ENCODE results near the gene DDAH2.

DDAH2 gene

DNA sequence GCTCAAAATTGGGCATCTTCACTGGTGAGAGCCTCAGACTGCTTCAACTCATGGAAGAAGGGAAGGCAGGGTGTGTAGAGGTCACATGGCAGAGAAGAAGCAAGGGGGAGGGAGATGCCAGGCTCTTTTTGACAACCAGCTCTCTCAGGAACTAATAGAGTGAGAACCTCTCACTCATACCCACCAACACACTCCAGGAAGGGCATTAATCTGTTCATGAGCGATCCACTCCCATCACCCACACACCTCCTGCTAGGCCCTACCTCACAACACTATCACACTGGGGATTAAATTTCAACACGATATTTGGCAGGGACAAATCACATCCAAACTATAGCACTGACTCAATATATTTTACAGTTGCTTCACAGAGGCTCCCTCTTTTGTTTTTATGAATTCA lies 12.7 kb upstream of the DDAH2 start:
- no peak overlapping the region for H3K27ac Mint-ChIP-seq
- peaks cover 40% of the 10 kb centered on the region for H3K4me1 Mint-ChIP-seq
- H3K9me3 Mint-ChIP-seq: no peaks in the 10 kb centered on the region
- H3K27me3 Mint-ChIP-seq: no peaks in the 10 kb centered on the region
- ATAC-seq (ENCODE audit: low read depth) (no peak), DNase-seq (ENCODE audit: low spot score in 2 of 2) (no peak)
- H3K4me3 Mint-ChIP-seq: peak overlapping the region; percentile 6
- H3K36me3 Mint-ChIP-seq: peaks cover 2% of the 10 kb centered on the region

DNA sequence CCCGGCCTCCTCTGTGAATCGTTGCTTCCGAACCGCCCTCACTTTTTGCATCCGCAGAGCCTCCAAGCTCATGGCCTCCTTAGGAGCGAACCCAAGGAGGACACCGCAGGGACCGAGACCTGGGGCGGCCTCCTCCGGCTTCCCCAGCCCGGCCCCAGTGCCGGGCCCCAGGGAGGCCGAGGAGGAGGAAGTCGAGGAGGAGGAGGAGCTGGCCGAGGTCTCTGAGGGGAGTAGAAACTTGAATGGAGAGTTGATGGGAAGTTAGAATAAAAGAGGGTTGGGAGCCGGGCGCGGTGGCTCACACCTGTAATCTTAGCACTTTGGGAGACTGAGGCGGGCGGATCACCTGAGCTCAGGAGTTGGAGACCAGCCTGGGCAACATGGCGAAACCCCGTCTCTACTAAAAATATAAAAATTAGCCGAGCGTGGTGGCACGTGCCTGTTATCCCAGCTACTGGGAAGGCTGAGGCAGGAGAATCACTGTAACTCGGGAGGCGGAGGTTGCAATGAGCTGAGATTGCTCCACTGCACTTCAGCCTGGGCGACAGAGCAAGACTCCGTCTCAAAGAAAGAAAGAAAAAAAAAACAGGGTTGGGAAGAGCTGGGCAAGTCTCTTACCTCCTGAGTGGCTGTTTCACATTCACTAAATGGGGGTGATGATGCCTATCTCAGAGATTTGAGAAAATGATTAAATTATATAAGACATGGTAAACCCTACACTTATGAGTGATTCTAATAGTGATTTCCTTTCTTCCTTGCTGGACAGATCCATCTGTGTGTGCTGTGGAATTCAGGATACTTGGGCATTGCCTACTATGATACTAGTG lies 11.5 kb upstream of the DDAH2 start:
- no peaks in the 10 kb centered on the region for H3K9me3 Mint-ChIP-seq
- no peak for DNase-seq (ENCODE audit: low spot score in 2 of 2)
- peak overlapping the region; percentile 95 for H3K4me3 Mint-ChIP-seq
- peaks cover 4% of the 10 kb centered on the region for H3K36me3 Mint-ChIP-seq
- H3K27me3 Mint-ChIP-seq: no peaks in the 10 kb centered on the region
- peak; percentile 1 for ATAC-seq (ENCODE audit: low read depth)
- H3K4me1 Mint-ChIP-seq: peaks cover 44% of the 10 kb centered on the region
- peak overlapping the region; percentile 97 for H3K27ac Mint-ChIP-seq

DNA sequence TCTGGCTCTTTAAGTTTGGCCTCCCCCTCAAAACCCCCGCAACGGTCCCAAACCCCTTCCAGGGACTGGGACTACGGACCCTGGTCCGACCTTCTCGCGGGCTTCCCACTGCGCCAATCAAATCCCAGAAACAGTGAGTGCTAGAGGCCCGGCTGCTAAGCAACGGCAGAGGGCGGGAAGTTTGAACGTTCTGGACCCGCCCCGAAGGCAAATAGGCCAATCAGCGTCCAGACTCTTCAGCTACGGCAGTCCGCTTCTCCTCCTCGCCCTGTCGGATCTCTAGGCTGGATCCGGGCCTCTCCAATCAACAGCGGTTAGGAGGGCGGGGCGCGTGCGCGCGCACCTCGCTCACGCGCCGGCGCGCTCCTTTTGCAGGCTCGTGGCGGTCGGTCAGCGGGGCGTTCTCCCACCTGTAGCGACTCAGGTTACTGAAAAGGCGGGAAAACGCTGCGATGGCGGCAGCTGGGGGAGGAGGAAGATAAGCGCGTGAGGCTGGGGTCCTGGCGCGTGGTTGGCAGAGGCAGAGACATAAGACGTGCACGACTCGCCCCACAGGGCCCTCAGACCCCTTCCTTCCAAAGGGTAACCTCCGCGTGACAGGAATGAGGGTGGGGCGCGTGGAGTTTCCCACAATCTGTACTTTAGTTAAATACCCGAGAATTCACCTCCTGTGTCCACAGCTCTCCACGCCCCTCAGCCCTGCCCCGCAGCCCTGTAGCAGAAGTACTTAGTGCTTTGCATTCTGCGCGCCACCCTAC lies 10.7 kb upstream of the DDAH2 start, which contains the start of gene MSH5:
Gene MSH5 (plus strand): TSS at position 367 of the 758 bp plus-strand sequence. CDS start 462 bp downstream, outside the sequence.
- Mint-ChIP-seq H3K4me3 (peak within 1 kb of the TSS; percentile 100), H3K27me3 (no peaks in the 10 kb centered on the region), H3K27ac (peak within 1 kb of the TSS; percentile 97), H3K4me1 (peaks cover 45% of the 10 kb centered on the region), H3K36me3 (peaks cover 7% of the 10 kb centered on the region), H3K9me3 (no peaks in the 10 kb centered on the region)
- ATAC-seq (ENCODE audit: low read depth) (peak; percentile 84), DNase-seq (ENCODE audit: low spot score in 2 of 2) (peak; percentile 89 to 93)

DNA sequence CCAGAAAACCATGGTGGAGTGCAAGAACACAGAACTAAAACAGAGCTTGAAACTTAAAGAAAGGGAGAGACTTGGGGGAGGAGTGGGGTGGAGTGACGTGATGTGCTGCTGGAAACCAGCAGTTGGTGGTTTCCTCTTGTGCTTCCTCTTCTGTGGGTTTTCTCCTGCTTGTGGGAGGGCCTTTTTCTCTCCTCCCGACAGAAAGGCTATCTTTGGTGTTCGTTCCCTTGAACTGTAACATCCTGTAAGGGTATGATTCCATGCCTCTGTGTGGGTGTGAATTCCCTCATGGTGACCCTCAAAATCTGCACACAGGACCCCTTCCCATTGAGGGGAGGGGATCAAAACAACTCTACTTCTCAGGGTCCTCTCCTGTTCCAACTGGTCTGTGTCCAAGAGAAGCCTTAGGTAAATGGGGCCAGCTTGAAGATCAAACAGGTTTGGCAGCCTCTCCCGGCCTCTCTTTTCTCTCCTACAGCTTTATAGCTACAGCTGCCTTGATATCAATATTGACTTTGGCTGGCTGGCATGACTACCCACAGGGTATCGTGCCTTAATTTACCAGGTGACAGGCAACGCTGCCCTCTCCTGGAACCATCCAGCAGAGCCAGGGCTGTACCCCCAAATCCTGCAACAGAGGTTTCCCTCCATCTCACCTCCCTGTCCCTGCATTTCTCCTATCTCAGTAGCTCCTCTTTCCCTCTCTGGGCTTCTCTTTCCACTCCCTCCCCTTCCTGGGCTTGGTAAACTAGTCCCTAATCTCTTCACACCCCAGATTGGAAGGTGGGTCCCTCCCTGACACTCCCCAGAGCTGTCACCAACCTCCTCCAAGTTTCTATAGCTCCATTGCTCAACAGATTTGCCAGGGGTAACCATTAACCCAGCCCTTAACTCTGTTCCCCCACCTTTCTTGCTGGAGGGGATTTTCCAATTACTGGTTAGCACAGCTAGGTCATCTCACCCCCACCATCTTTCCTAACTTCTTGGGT lies 9.2 kb upstream of the DDAH2 start:
- H3K4me3 Mint-ChIP-seq: peak overlapping the region; percentile 100
- peak overlapping the region; percentile 97 for H3K27ac Mint-ChIP-seq
- H3K27me3 Mint-ChIP-seq: no peaks in the 10 kb centered on the region
- peaks cover 12% of the 10 kb centered on the region for H3K36me3 Mint-ChIP-seq
- DNase-seq (ENCODE audit: low spot score in 2 of 2) (peak in 1 of 2 donors; percentile 65), ATAC-seq (ENCODE audit: low read depth) (peak; percentile 54)
- peaks cover 54% of the 10 kb centered on the region for H3K4me1 Mint-ChIP-seq
- no peaks in the 10 kb centered on the region for H3K9me3 Mint-ChIP-seq

DNA sequence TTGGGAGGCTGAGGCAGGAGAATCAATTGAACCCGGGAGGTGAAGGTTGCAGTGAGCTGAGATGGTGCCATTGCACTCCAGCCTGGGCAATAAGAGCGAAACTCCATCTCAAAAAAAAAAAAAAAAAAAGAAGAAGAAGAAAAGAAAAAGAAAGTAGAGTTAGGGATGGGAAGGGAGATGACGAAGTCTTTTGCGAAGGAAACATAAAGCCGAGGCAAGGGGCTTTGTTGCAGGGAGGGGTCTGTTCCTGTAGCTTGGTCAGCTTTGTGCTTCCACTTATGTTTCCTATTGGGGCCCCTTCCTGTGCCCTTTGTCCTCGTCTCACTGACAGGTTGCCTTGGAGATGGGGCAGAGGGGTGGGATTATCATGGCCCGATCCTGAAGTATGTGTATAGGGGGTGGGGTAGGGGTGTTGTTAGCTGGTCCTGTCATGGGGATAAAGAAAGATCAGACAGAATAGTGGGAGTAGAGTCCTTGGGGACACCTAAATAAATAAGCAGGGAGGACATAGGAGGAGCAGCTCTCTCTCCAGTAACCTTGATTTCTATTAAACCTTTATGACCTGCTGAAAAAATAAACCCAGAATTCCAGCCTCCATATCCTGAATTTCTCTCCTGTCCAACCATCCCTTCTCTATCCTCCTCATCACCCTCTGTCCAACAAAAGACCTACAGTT lies 8.4 kb upstream of the DDAH2 start:
- Mint-ChIP-seq H3K4me3 (peak overlapping the region; percentile 100), H3K27me3 (no peaks in the 10 kb centered on the region), H3K27ac (peak overlapping the region; percentile 97), H3K4me1 (peaks cover 57% of the 10 kb centered on the region), H3K9me3 (no peaks in the 10 kb centered on the region), H3K36me3 (peaks cover 14% of the 10 kb centered on the region)
- DNase-seq (ENCODE audit: low spot score in 2 of 2): no peak
- no peak for ATAC-seq (ENCODE audit: low read depth)

DNA sequence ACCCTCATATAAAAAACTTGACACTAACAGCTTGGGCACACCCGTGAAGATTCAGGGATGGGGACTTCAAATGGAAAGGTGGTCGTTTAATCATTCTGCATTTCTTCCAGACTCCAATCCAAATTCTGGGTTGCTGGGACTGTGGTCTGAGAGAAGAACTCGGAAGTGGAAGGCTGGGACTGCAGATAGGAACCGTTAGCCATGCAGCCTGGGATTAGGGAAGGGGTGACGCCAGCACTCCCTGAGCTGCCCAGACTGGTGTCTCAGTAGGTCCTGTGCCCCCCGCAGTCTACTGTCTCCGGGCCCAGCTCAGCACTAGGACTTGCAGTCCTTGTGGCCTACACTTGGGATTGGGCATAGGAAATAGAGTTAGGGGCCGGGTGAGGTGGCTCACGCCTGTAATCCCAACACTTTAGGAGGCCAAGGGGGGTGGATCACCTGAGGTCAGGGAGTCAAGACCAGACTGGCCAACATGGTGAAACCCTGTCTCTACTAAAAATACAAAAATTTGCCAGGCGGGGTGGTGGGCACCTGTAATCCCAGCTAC lies 7.7 kb upstream of the DDAH2 start:
- ATAC-seq (ENCODE audit: low read depth) (no peak), DNase-seq (ENCODE audit: low spot score in 2 of 2) (no peak)
- Mint-ChIP-seq H3K36me3 (peaks cover 14% of the 10 kb centered on the region), H3K4me3 (peak overlapping the region; percentile 100), H3K9me3 (no peaks in the 10 kb centered on the region), H3K4me1 (peaks cover 57% of the 10 kb centered on the region), H3K27me3 (no peaks in the 10 kb centered on the region), H3K27ac (peak overlapping the region; percentile 97)

DNA sequence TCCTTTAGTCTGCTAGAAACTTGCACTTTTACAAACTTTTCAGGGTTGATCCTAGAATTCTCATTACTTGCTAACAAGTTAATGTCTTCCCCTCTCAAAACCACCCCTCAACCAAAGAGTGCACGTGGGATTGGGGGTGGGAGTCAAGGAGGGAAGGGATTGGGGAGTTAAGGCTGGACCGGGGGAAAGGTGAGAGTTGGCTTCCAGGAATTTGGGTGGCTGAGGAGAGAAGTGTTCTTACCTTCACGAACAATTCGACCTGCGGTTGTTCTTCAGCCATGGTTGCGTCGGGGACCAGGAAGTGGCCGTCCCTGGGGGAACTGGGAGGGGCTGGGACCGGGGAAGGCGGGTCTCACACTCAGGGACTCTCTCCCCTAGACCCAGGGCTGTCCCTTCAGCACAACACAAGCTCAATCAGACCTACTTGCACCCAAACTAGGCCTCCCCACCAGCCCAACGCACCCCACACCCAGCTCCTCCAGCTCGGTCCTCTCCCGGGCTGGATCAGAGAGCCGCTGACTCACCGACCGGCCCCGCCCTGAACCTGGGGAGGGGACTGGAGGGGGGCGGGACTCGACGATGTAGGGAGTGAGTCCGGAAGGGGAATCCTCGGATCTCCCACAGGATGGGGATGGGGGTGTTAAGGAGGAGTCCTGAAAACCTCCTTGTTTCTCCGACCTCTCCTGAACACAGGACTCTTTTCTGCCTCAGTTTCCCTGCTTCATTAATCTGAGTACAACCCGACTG lies 7.1 kb upstream of the DDAH2 start, which contains the start of gene CLIC1:
Gene CLIC1 (minus strand): TSS at position 510 of the 747 bp plus-strand sequence. CDS start 230 bp downstream, at position 280.
- peak; percentile 53 to 56 for DNase-seq (ENCODE audit: low spot score in 2 of 2)

DNA sequence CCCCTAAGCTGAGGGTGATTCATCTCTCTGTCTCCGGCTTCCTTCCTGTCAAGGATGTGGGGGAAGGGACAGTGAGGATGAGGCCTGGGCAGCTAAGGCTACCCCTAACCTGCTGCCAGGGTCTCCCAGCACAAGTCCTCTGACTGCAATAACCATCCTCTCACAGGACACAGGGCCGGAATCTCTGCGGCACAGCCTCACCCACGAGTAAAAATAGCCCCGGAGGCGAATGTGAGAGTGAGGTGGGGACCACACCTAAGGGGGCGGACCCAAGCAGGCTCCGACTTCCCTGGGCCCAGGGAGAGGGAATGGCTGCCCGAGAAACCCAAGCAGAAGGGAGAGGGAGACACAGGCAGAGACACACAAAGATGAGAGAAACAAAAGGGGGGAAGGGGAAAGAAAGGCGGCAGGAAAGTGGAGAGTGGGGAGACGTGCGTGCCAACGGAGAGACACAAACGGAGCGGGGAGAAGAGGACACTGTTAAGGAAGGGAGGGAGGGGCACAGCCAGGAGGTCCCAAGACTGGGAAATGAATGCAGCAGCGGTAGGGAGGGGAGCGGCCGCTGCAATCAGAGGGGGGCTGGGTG lies 5.8 kb upstream of the DDAH2 start:
- Mint-ChIP-seq H3K9me3 (no peaks in the 10 kb centered on the region), H3K27me3 (no peaks in the 10 kb centered on the region), H3K36me3 (peaks cover 22% of the 10 kb centered on the region), H3K4me1 (peaks cover 49% of the 10 kb centered on the region), H3K4me3 (peak overlapping the region; percentile 100), H3K27ac (peak overlapping the region; percentile 97)
- ATAC-seq (ENCODE audit: low read depth) (no peak), DNase-seq (ENCODE audit: low spot score in 2 of 2) (no peak)

More for the DNA sequence above, 7.1 kb upstream of the DDAH2 start, which contains the start of gene CLIC1:
- H3K27me3 Mint-ChIP-seq: no peaks in the 10 kb centered on the region
- H3K36me3 Mint-ChIP-seq: peaks cover 17% of the 10 kb centered on the region
- H3K27ac Mint-ChIP-seq: peak within 1 kb of the TSS; percentile 97
- peak; percentile 30 for ATAC-seq (ENCODE audit: low read depth)
- H3K4me3 Mint-ChIP-seq: peak within 1 kb of the TSS; percentile 100
- peaks cover 54% of the 10 kb centered on the region for H3K4me1 Mint-ChIP-seq
- no peaks in the 10 kb centered on the region for H3K9me3 Mint-ChIP-seq

DNA sequence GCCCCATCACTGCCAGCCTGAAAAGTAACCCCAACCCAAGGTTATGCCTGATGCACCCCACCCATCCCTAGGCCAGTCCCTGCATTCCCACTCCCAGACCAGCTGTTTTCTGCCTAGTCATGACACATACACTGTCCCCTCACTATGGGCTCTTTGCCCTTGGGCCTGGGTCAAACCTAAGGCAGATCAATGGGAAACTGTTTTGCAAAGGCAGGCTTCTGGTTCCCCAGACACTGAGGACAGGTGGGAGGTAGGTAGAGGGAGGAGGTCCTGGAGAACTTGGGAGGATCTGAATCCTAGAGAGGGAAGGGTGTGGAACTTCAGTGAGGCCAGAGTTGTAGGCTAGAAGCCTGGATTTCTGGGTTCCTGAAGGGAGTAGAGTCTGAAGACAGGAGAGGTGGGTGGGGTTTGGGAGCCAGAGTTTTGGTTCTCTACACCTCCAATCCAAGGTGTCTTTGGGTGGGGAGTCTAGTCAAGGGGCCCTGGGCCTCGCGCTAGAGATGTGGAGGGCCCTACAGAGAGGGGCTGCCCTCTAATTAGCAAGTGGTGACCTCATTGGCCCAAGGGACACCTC lies 5.2 kb upstream of the DDAH2 start:
- Mint-ChIP-seq H3K27me3 (no peaks in the 10 kb centered on the region), H3K27ac (peak overlapping the region; percentile 97), H3K36me3 (peaks cover 22% of the 10 kb centered on the region), H3K4me1 (peaks cover 48% of the 10 kb centered on the region), H3K9me3 (no peaks in the 10 kb centered on the region), H3K4me3 (peak overlapping the region; percentile 100)
- ATAC-seq (ENCODE audit: low read depth) (no peak), DNase-seq (ENCODE audit: low spot score in 2 of 2) (no peak)

DNA sequence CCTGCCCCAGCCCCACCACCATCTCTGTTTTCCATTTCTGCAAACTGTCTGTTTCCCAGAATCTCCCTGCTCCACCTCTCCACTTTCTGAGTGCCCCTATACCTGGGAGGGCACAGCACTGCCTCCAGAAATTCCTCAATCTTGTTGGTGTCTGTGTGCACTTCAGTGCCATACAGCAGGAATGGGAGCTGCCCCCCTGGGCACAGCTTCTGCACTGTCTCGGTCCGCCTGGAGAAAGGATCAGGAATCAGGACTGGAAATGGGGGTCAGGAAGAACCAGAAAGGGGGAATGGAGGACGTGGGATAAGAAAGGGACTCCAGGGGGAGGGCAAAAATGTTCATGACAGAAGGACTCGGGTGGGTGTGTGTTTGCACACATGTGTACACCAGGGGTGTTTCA lies 4.6 kb upstream of the DDAH2 start:
- peaks cover 22% of the 10 kb centered on the region for H3K36me3 Mint-ChIP-seq
- no peak for ATAC-seq (ENCODE audit: low read depth)
- no peak overlapping the region for H3K27ac Mint-ChIP-seq
- no peaks in the 10 kb centered on the region for H3K9me3 Mint-ChIP-seq
- no peaks in the 10 kb centered on the region for H3K27me3 Mint-ChIP-seq
- H3K4me1 Mint-ChIP-seq: peaks cover 46% of the 10 kb centered on the region
- no peak for DNase-seq (ENCODE audit: low spot score in 2 of 2)
- H3K4me3 Mint-ChIP-seq: peak overlapping the region; percentile 100

DNA sequence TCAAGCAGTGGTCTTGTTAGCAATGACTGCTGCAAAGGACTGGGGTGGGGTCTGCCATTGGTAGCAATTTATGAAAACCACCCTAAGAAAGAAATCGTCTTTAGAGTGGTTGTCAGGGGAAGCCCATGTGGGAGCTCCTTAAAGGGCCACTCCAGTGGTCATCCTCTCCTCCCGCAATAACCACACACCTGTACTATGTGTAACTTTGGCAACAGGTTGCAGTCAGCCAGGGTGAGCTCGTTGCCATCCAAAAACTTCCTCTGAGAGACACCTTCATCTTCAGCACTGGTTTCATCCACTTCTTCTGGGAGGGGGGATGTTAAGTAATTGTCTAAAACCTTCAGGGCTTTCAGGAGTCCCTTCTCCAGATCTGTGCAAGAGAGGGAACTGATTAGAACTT lies 2.9 kb upstream of the DDAH2 start:
- DNase-seq (ENCODE audit: low spot score in 2 of 2): no peak
- no peaks in the 10 kb centered on the region for H3K9me3 Mint-ChIP-seq
- H3K27ac Mint-ChIP-seq: no peak overlapping the region
- peaks cover 42% of the 10 kb centered on the region for H3K4me1 Mint-ChIP-seq
- no peaks in the 10 kb centered on the region for H3K27me3 Mint-ChIP-seq
- H3K4me3 Mint-ChIP-seq: no peak overlapping the region
- no peak for ATAC-seq (ENCODE audit: low read depth)
- peaks cover 28% of the 10 kb centered on the region for H3K36me3 Mint-ChIP-seq

All from memory B cell (primary cell).